Stimulated activated CD4-positive, alpha-beta T cell treated with anti-CD3 and anti-CD28 coated beads, Interleukin-1b, Interleukin-23, amount 100 ng/mL, for 24 hours (primary cell): ENCODE data around the gene DOK6.
"Not testable (repeated sequence)": the region's sequence is repeated elsewhere in the genome, so short reads cannot be mapped to it uniquely, and the experiment has no call there.

Experiments
- DNase-seq, 4 experiments: peaks; one replicate each; pipeline ENCODE4 v3.0.0-alpha.2; 2020; ENCODE audit warnings: low read depth in 4 of 4, low spot score in 1 of 4

Gene DOK6

GRCh38 chr18:69789794-69790193 lies 389.1 kb downstream of the DOK6 start:
- no peak for DNase-seq

- no peak for DNase-seq
Observed at GRCh38 chr18:69790649-69791048, 390.0 kb downstream of the DOK6 start.

- no peak for DNase-seq
Observed at GRCh38 chr18:69795791-69796190, 395.1 kb downstream of the DOK6 start.

- DNase-seq = no peak
Observed at GRCh38 chr18:69804776-69805501, 404.3 kb downstream of the DOK6 start.

GRCh38 chr18:69808399-69808798 lies 407.7 kb downstream of the DOK6 start:
- DNase-seq = no peak

GRCh38 chr18:69813559-69813958 lies 412.9 kb downstream of the DOK6 start:
- no peak for DNase-seq

GRCh38 chr18:69814861-69815385 lies 414.2 kb downstream of the DOK6 start:
- DNase-seq = no peak

- no peak for DNase-seq
Observed at GRCh38 chr18:69817335-69817940, 416.8 kb downstream of the DOK6 start.

- DNase-seq = no peak
Observed at GRCh38 chr18:69819460-69819859, 418.8 kb downstream of the DOK6 start.

- no peak for DNase-seq
Observed at GRCh38 chr18:69820538-69820937, 419.9 kb downstream of the DOK6 start.

- no peak for DNase-seq
Observed at GRCh38 chr18:69830189-69830588, 429.5 kb downstream of the DOK6 start.

- not testable (repeated sequence) for DNase-seq
Observed at GRCh38 chr18:69834980-69835379, 434.3 kb downstream of the DOK6 start.

GRCh38 chr18:69838003-69838402 lies 437.3 kb downstream of the DOK6 start:
- no peak for DNase-seq

- peak in 1 of 4 experiments; percentile 26 for DNase-seq
Observed at GRCh38 chr18:69838620-69839411, 438.1 kb downstream of the DOK6 start.

GRCh38 chr18:69839497-69839896 lies 438.8 kb downstream of the DOK6 start:
- DNase-seq = no peak

- DNase-seq = no peak
Observed at GRCh38 chr18:69840001-69840400, 439.3 kb downstream of the DOK6 start.

GRCh38 chr18:69840445-69840844 lies 439.8 kb downstream of the DOK6 start:
- DNase-seq = no peak

- no peak for DNase-seq
Observed at GRCh38 chr18:69841117-69841516, 440.4 kb downstream of the DOK6 start.

GRCh38 chr18:69843015-69843414 lies 442.3 kb downstream of the DOK6 start:
- no peak for DNase-seq

- no peak for DNase-seq
Observed at GRCh38 chr18:69844656-69845055, 444.0 kb downstream of the DOK6 start.

- no peak for DNase-seq
Observed at GRCh38 chr18:69845593-69846506, 445.2 kb downstream of the DOK6 start.
